Activated naive CD8-positive, alpha-beta T cell (primary cell): ENCODE measurements around the gene PPFIA1.
"Not testable (repeated sequence)": the region's sequence is repeated elsewhere in the genome, so short reads cannot be mapped to it uniquely, and the experiment has no call there.

Experiments
- H3K27ac Mint-ChIP-seq: one replicate; pipeline ENCODE4 v1.8.0; 2021; ENCODE audit warnings: mixed read lengths
- H3K27me3 Mint-ChIP-seq: one replicate; pipeline ENCODE4 v1.8.0; 2021; ENCODE audit warnings: mixed read lengths
- H3K36me3 Mint-ChIP-seq: one replicate; pipeline ENCODE4 v1.8.0; 2021; ENCODE audit warnings: mixed read lengths
- H3K4me1 Mint-ChIP-seq: one replicate; pipeline ENCODE4 v1.8.0; 2021; ENCODE audit warnings: low read depth, mixed read lengths
- H3K4me3 Mint-ChIP-seq: one replicate; pipeline ENCODE4 v1.8.0; 2021; ENCODE audit warnings: mild to moderate bottlenecking, mixed read lengths
- H3K9me3 Mint-ChIP-seq: one replicate; pipeline ENCODE4 v1.8.0; 2021; ENCODE audit warnings: low read depth, mixed read lengths

PPFIA1 gene

GRCh38 chr11:70243912-70244652, 26.4 kb upstream of the PPFIA1 start:
- H3K27ac Mint-ChIP-seq, result no peak overlapping the region
- peaks cover 2% of the 10 kb centered on the region for H3K27me3 Mint-ChIP-seq
- peaks cover 3% of the 10 kb centered on the region for H3K9me3 Mint-ChIP-seq
- H3K36me3 Mint-ChIP-seq, result no peaks in the 10 kb centered on the region
- no peaks in the 10 kb centered on the region for H3K4me1 Mint-ChIP-seq
- H3K4me3 Mint-ChIP-seq, result no peak overlapping the region

GRCh38 chr11:70244698-70245097, 25.8 kb upstream of the PPFIA1 start:
- peaks cover 3% of the 10 kb centered on the region for H3K9me3 Mint-ChIP-seq
- H3K36me3 Mint-ChIP-seq, result no peaks in the 10 kb centered on the region
- H3K27me3 Mint-ChIP-seq, result peaks cover 2% of the 10 kb centered on the region
- no peak overlapping the region for H3K27ac Mint-ChIP-seq
- no peak overlapping the region for H3K4me3 Mint-ChIP-seq
- no peaks in the 10 kb centered on the region for H3K4me1 Mint-ChIP-seq

- H3K4me3 Mint-ChIP-seq, result no peak overlapping the region
- H3K27me3 Mint-ChIP-seq, result peaks cover 2% of the 10 kb centered on the region
Observed at GRCh38 chr11:70246196-70246595, 24.3 kb upstream of the PPFIA1 start.

GRCh38 chr11:70247042-70247709, 23.3 kb upstream of the PPFIA1 start:
- Mint-ChIP-seq H3K4me1 (no peaks in the 10 kb centered on the region), H3K4me3 (no peak overlapping the region), H3K27me3 (peaks cover 2% of the 10 kb centered on the region), H3K36me3 (no peaks in the 10 kb centered on the region), H3K9me3 (peaks cover 3% of the 10 kb centered on the region), H3K27ac (no peak overlapping the region)

More at GRCh38 chr11:70246196-70246595, 24.3 kb upstream of the PPFIA1 start:
- Mint-ChIP-seq H3K36me3 (no peaks in the 10 kb centered on the region), H3K27ac (no peak overlapping the region), H3K4me1 (no peaks in the 10 kb centered on the region), H3K9me3 (peaks cover 3% of the 10 kb centered on the region)

GRCh38 chr11:70247710-70248072, 22.8 kb upstream of the PPFIA1 start:
- H3K9me3 Mint-ChIP-seq, result peaks cover 3% of the 10 kb centered on the region
- H3K4me1 Mint-ChIP-seq, result no peaks in the 10 kb centered on the region
- no peak overlapping the region for H3K27ac Mint-ChIP-seq
- no peaks in the 10 kb centered on the region for H3K36me3 Mint-ChIP-seq
- H3K4me3 Mint-ChIP-seq, result no peak overlapping the region
- H3K27me3 Mint-ChIP-seq, result peaks cover 2% of the 10 kb centered on the region

GRCh38 chr11:70250876-70251658, 19.4 kb upstream of the PPFIA1 start:
- no peak overlapping the region for H3K27ac Mint-ChIP-seq
- H3K4me1 Mint-ChIP-seq, result no peaks in the 10 kb centered on the region
- H3K9me3 Mint-ChIP-seq, result peaks cover 3% of the 10 kb centered on the region
- no peaks in the 10 kb centered on the region for H3K36me3 Mint-ChIP-seq
- H3K4me3 Mint-ChIP-seq, result no peak overlapping the region
- H3K27me3 Mint-ChIP-seq, result peaks cover 2% of the 10 kb centered on the region

GRCh38 chr11:70251659-70252321, 18.7 kb upstream of the PPFIA1 start:
- Mint-ChIP-seq H3K4me1 (no peaks in the 10 kb centered on the region), H3K27ac (no peak overlapping the region), H3K36me3 (no peaks in the 10 kb centered on the region), H3K27me3 (peaks cover 2% of the 10 kb centered on the region), H3K4me3 (no peak overlapping the region), H3K9me3 (peaks cover 3% of the 10 kb centered on the region)

GRCh38 chr11:70252844-70253243, 17.6 kb upstream of the PPFIA1 start:
- Mint-ChIP-seq H3K4me3 (no peak overlapping the region), H3K9me3 (no peaks in the 10 kb centered on the region), H3K27me3 (peaks cover 2% of the 10 kb centered on the region), H3K27ac (no peak overlapping the region), H3K36me3 (no peaks in the 10 kb centered on the region), H3K4me1 (no peaks in the 10 kb centered on the region)

- Mint-ChIP-seq H3K9me3 (no peaks in the 10 kb centered on the region), H3K4me1 (no peaks in the 10 kb centered on the region), H3K36me3 (no peaks in the 10 kb centered on the region), H3K27me3 (peaks cover 2% of the 10 kb centered on the region), H3K4me3 (no peak overlapping the region), H3K27ac (no peak overlapping the region)
Observed at GRCh38 chr11:70255477-70256116, 14.9 kb upstream of the PPFIA1 start.

GRCh38 chr11:70259077-70259476, 11.4 kb upstream of the PPFIA1 start:
- not testable (repeated sequence) for H3K4me3 Mint-ChIP-seq, H3K27ac Mint-ChIP-seq, H3K9me3 Mint-ChIP-seq, H3K27me3 Mint-ChIP-seq, H3K36me3 Mint-ChIP-seq, H3K4me1 Mint-ChIP-seq

- Mint-ChIP-seq H3K4me3 (no peak overlapping the region), H3K27ac (no peak overlapping the region), H3K9me3 (no peaks in the 10 kb centered on the region), H3K27me3 (peaks cover 12% of the 10 kb centered on the region), H3K36me3 (no peaks in the 10 kb centered on the region), H3K4me1 (no peaks in the 10 kb centered on the region)
Observed at GRCh38 chr11:70262951-70263350, 7.5 kb upstream of the PPFIA1 start.

- no peaks in the 10 kb centered on the region for H3K4me1 Mint-ChIP-seq
- H3K27me3 Mint-ChIP-seq, result peaks cover 12% of the 10 kb centered on the region
- H3K27ac Mint-ChIP-seq, result no peak overlapping the region
Observed at GRCh38 chr11:70263363-70263762, 7.1 kb upstream of the PPFIA1 start.

GRCh38 chr11:70265341-70265740, 5.1 kb upstream of the PPFIA1 start:
- Mint-ChIP-seq H3K27me3 (peaks cover 12% of the 10 kb centered on the region), H3K9me3 (no peaks in the 10 kb centered on the region), H3K4me3 (no peak overlapping the region), H3K36me3 (no peaks in the 10 kb centered on the region), H3K4me1 (peaks cover 3% of the 10 kb centered on the region), H3K27ac (no peak overlapping the region)

More at GRCh38 chr11:70263363-70263762, 7.1 kb upstream of the PPFIA1 start:
- Mint-ChIP-seq H3K4me3 (no peak overlapping the region), H3K9me3 (no peaks in the 10 kb centered on the region), H3K36me3 (no peaks in the 10 kb centered on the region)

- H3K4me3 Mint-ChIP-seq, result no peak overlapping the region
- no peak overlapping the region for H3K27ac Mint-ChIP-seq
Observed at GRCh38 chr11:70267405-70267950, 3.0 kb upstream of the PPFIA1 start.

More at GRCh38 chr11:70267405-70267950, 3.0 kb upstream of the PPFIA1 start:
- Mint-ChIP-seq H3K4me1 (peaks cover 13% of the 10 kb centered on the region), H3K27me3 (peaks cover 12% of the 10 kb centered on the region), H3K9me3 (no peaks in the 10 kb centered on the region), H3K36me3 (no peaks in the 10 kb centered on the region)
